ENCODE results near the gene LY6G5B. TPM values are rescaled to one million over a fixed set of nuclear protein-coding genes. Genes with fewer than 3 reads are reported as not detected.

Gene LY6G5B
- total RNA-seq, 2 donors from 2014 or later = 13.9 to 17.0 TPM

- Histone ChIP-seq H3K27me3 (ENCODE audit: control insufficient read depth, insufficient read depth, low read length, poor library complexity, severe bottlenecking) (no peaks in the 10 kb centered on the region), H3K4me1 (ENCODE audit: control insufficient read depth, insufficient read depth, low read length) (no peaks in the 10 kb centered on the region), H3K9me3 (ENCODE audit: control insufficient read depth, low read length) (no peaks in the 10 kb centered on the region), H3K9ac (ENCODE audit: extremely low read depth, low read length, poor library complexity, severe bottlenecking) (no peak overlapping the region), H3K4me3 (ENCODE audit: low read length) (no peak overlapping the region), H3K36me3 (ENCODE audit: control insufficient read depth, insufficient read depth, low read length) (peaks cover 93% of the 10 kb centered on the region), H3K27ac (ENCODE audit: low read depth, low read length) (no peak overlapping the region)
- 92 to 100% methylated on average over 2 to 6 of the region's 6 CpGs for WGBS, 2 experiments (ENCODE audit: insufficient coverage in 1 of 2, insufficient read length in 1 of 2)
- H3K36me3 Mint-ChIP-seq (ENCODE audit: low read depth) = peaks cover 78% of the 10 kb centered on the region
- no peak overlapping the region for H3K4me3 Mint-ChIP-seq
- TF ChIP-seq CTCF (conservative IDR thresholded peaks at IDR 0.05) = no peak
- no peaks in the 10 kb centered on the region for H3K9me3 Mint-ChIP-seq
- H3K27me3 Mint-ChIP-seq (ENCODE audit: insufficient read depth) = no peaks in the 10 kb centered on the region
- no peak for DNase-seq
- H3K27ac Mint-ChIP-seq = no peak overlapping the region
- no peaks in the 10 kb centered on the region for H3K4me1 Mint-ChIP-seq
Observed at GRCh38 chr6:31642798-31643570, 26.8 kb upstream of the LY6G5B start.

GRCh38 chr6:31643818-31644454, 25.8 kb upstream of the LY6G5B start:
- WGBS, 2 experiments (ENCODE audit: insufficient coverage in 1 of 2, insufficient read length in 1 of 2) = 95 to 100% methylated on average over 5 to 17 of the region's 17 CpGs
- no peak for DNase-seq
- no peak overlapping the region for H3K4me3 Mint-ChIP-seq
- H3K9me3 Mint-ChIP-seq = no peaks in the 10 kb centered on the region
- Histone ChIP-seq H3K27ac (ENCODE audit: low read depth, low read length) (no peak overlapping the region), H3K4me1 (ENCODE audit: control insufficient read depth, insufficient read depth, low read length) (no peaks in the 10 kb centered on the region), H3K4me3 (ENCODE audit: low read length) (no peak overlapping the region), H3K27me3 (ENCODE audit: control insufficient read depth, insufficient read depth, low read length, poor library complexity, severe bottlenecking) (no peaks in the 10 kb centered on the region), H3K9me3 (ENCODE audit: control insufficient read depth, low read length) (no peaks in the 10 kb centered on the region), H3K9ac (ENCODE audit: extremely low read depth, low read length, poor library complexity, severe bottlenecking) (no peak overlapping the region), H3K36me3 (ENCODE audit: control insufficient read depth, insufficient read depth, low read length) (peaks cover 93% of the 10 kb centered on the region)
- H3K4me1 Mint-ChIP-seq = no peaks in the 10 kb centered on the region
- no peak overlapping the region for H3K27ac Mint-ChIP-seq
- H3K27me3 Mint-ChIP-seq (ENCODE audit: insufficient read depth) = no peaks in the 10 kb centered on the region
- no peak for TF ChIP-seq CTCF (conservative IDR thresholded peaks at IDR 0.05)
- peaks cover 83% of the 10 kb centered on the region for H3K36me3 Mint-ChIP-seq (ENCODE audit: low read depth)

- H3K9me3 Mint-ChIP-seq = no peaks in the 10 kb centered on the region
- H3K36me3 Mint-ChIP-seq (ENCODE audit: low read depth) = peaks cover 85% of the 10 kb centered on the region
- WGBS, 2 experiments (ENCODE audit: insufficient coverage in 1 of 2, insufficient read length in 1 of 2) = 90 to 97% methylated on average over 4 to 9 of the region's 9 CpGs
- Histone ChIP-seq H3K9me3 (ENCODE audit: control insufficient read depth, low read length) (no peaks in the 10 kb centered on the region), H3K4me3 (ENCODE audit: low read length) (no peak overlapping the region), H3K9ac (ENCODE audit: extremely low read depth, low read length, poor library complexity, severe bottlenecking) (no peak overlapping the region), H3K27ac (ENCODE audit: low read depth, low read length) (no peak overlapping the region), H3K36me3 (ENCODE audit: control insufficient read depth, insufficient read depth, low read length) (peaks cover 93% of the 10 kb centered on the region), H3K27me3 (ENCODE audit: control insufficient read depth, insufficient read depth, low read length, poor library complexity, severe bottlenecking) (no peaks in the 10 kb centered on the region), H3K4me1 (ENCODE audit: control insufficient read depth, insufficient read depth, low read length) (no peaks in the 10 kb centered on the region)
- no peaks in the 10 kb centered on the region for H3K27me3 Mint-ChIP-seq (ENCODE audit: insufficient read depth)
- no peak overlapping the region for H3K27ac Mint-ChIP-seq
- TF ChIP-seq CTCF (conservative IDR thresholded peaks at IDR 0.05) = no peak
- H3K4me3 Mint-ChIP-seq = no peak overlapping the region
- DNase-seq = no peak
- H3K4me1 Mint-ChIP-seq = no peaks in the 10 kb centered on the region
Observed at GRCh38 chr6:31645325-31645724, 24.5 kb upstream of the LY6G5B start.

Data from endodermal cell (in vitro differentiated cells).